PC-9 (cell line): Measurements from ENCODE around the gene ERBB4. TPM values are rescaled to one million over a fixed set of nuclear protein-coding genes. Genes with fewer than 3 reads are reported as not detected.

Experiments used
- BruUV-seq: library from RNA; stranded (reverse); fragments of 400-500 nt; replicated peaks from 2 replicates; lab custom pipeline; 2021; lab: Mats Ljungman, UMichigan
- CTCF ChIA-PET: fragments of 300-600 bp; sonication (Branson Sonifier 250); formaldehyde crosslinking; loops from one replicate; lab custom pipeline; 2022; ENCODE audit warnings: antibody characterized with exemption; lab: Charles Lee
- POLR2A ChIA-PET: fragments of 300-600 bp; sonication (Branson Sonifier 250); formaldehyde crosslinking; loops from one replicate; lab custom pipeline; 2022; ENCODE audit warnings: antibody characterized with exemption; ENCODE audit not compliant: unreplicated experiment; lab: Charles Lee
- DNase-seq, 2 experiments: peaks; one replicate each; pipeline versions ENCODE4 v3.0.0 to v3.0.0-alpha.2; 2015 to 2022; ENCODE audit warnings: mixed read lengths in 1 of 2
- H2AFZ ChIP-seq: fragments of 200-600 bp; sonication (generic); 2 replicates; pipeline ENCODE4 v1.8.1; 2017; ENCODE audit warnings: antibody characterized with exemption
- H3F3A ChIP-seq: fragments of 200-600 bp; sonication (generic); 2 replicates; pipeline ENCODE4 v1.8.1; 2017; ENCODE audit warnings: antibody characterized with exemption, mild to moderate bottlenecking, low read depth; ENCODE audit not compliant: insufficient read depth
- H3K27ac ChIP-seq: fragments of 200-600 bp; sonication (generic); 2 replicates; pipeline ENCODE4 v1.6.1; 2016; ENCODE audit warnings: mixed run types
- H3K27me3 ChIP-seq: fragments of 200-600 bp; sonication (generic); 2 replicates; pipeline ENCODE4 v1.6.1; 2016; ENCODE audit warnings: low read depth, mixed run types; ENCODE audit not compliant: insufficient read depth
- H3K36me3 ChIP-seq: fragments of 200-600 bp; sonication (generic); 2 replicates; pipeline ENCODE4 v1.6.1; 2016; ENCODE audit warnings: low read depth, mixed run types
- H3K4me1 ChIP-seq: fragments of 200-600 bp; sonication (generic); replicated peaks from 2 replicates; pipeline ENCODE4 v1.6.1; 2016; ENCODE audit warnings: mixed run types; ENCODE audit not compliant: insufficient read depth
- H3K4me2 ChIP-seq: fragments of 200-600 bp; sonication (generic); 2 replicates; pipeline ENCODE4 v1.6.1; 2017; ENCODE audit warnings: mixed run types
- H3K4me3 ChIP-seq: fragments of 200-600 bp; sonication (generic); 2 replicates; pipeline ENCODE4 v1.6.1; 2016; ENCODE audit warnings: mixed run types
- H3K79me2 ChIP-seq: fragments of 200-600 bp; sonication (generic); 2 replicates; pipeline ENCODE4 v1.6.1; 2017; ENCODE audit warnings: low read depth, mixed run types
- H3K9me2 ChIP-seq: fragments of 200-600 bp; sonication (generic); 2 replicates; pipeline ENCODE4 v1.8.1; 2017; ENCODE audit warnings: mild to moderate bottlenecking; ENCODE audit not compliant: insufficient read depth
- H3K9me3 ChIP-seq: fragments of 200-600 bp; sonication (generic); 2 replicates; pipeline ENCODE4 v1.8.1; 2016; ENCODE audit warnings: low read depth; ENCODE audit not compliant: insufficient read depth
- H4K20me1 ChIP-seq: fragments of 200-600 bp; sonication (generic); 2 replicates; pipeline ENCODE4 v1.8.1; 2017; ENCODE audit not compliant: insufficient read depth
- CTCF ChIP-seq: fragments of 200-600 bp; sonication (generic); conservative IDR thresholded peaks from 2 replicates; pipeline ENCODE4 v1.6.1; 2017; ENCODE audit warnings: mixed run types, antibody characterized with exemption, mild to moderate bottlenecking, moderate library complexity
- EZH2 ChIP-seq: fragments of 200-600 bp; sonication (generic); IDR thresholded peaks from 2 replicates; pipeline ENCODE4 v1.8.0; 2017; ENCODE audit warnings: antibody characterized with exemption, low read depth
- intact Hi-C: fragments of 100-400 bp; cut with micrococcal nuclease; formaldehyde crosslinking; loops from one replicate; pipeline ENCODE4 v1.10.0; 2022; ENCODE audit not compliant: unreplicated experiment
- microRNA-seq: library from miRNA; unstranded; fragments of <30 nt; microRNA quantifications from one replicate; pipeline ENCODE4 v1.2.0, GENCODE V29; 2021; ENCODE audit warnings: borderline number of aligned reads, borderline replicate concordance
- total RNA-seq: library from RNA; stranded (reverse); gene quantifications from 2 replicates; pipeline ENCODE4 v1.2.3, GENCODE V29; 2021

Gene ERBB4
- total RNA-seq, 1 experiment from 2014 or later: not detected

GRCh38 chr2:211328126-211328525 is 1210.5 kb downstream of the ERBB4 start:
- no peaks in the 10 kb centered on the region for H3K4me1 ChIP-seq
- POLR2A ChIA-PET: no interaction called here
- intact Hi-C loops: no loop called here
- no peaks in the 10 kb centered on the region for H3K27me3 ChIP-seq
- TF ChIP-seq CTCF (no peak), EZH2 (no peak)
- no peaks in the 10 kb centered on the region for H3K9me2 ChIP-seq
- H3K4me3 ChIP-seq: no peak overlapping the region
- H3K79me2 ChIP-seq: no peaks in the 10 kb centered on the region
- H4K20me1 ChIP-seq: no peaks in the 10 kb centered on the region
- no peak overlapping the region for H3K27ac ChIP-seq
- no peaks in the 10 kb centered on the region for H3K9me3 ChIP-seq
- no peaks in the 10 kb centered on the region for H3F3A ChIP-seq
- H3K36me3 ChIP-seq: no peaks in the 10 kb centered on the region
- no peak for DNase-seq
- CTCF ChIA-PET: no interaction called here
- no peak overlapping the region for H3K4me2 ChIP-seq
- H2AFZ ChIP-seq: no peak overlapping the region
- no TSS peak for BruUV-seq

Small RNAs within 50 kb of the gene (microRNA-seq; reads per million reads assigned to microRNA genes)
- not detected for gene MIR548F2
